CD14-positive monocyte (primary cell): ENCODE measurements around the gene SLC35F3. TPM values are rescaled to one million over a fixed set of nuclear protein-coding genes. Genes with fewer than 3 reads are reported as not detected.

Experiments
- DNase-seq, 3 donors: peaks; one replicate each; pipeline ENCODE4 v3.0.0-alpha.2; 2011 to 2022
- H2AFZ ChIP-seq: 2 replicates; pipeline ENCODE4 v1.6.0; 2012; ENCODE audit warnings: mild to moderate bottlenecking, low read depth, low read length, inconsistent platforms; ENCODE audit not compliant: insufficient read depth, poor library complexity, severe bottlenecking
- H3K27ac ChIP-seq, 2 donors: 1 replicate in 1 of 2; 2 replicates in 1 of 2; pipeline ENCODE4 v1.5.1; 2012 to 2013; ENCODE audit warnings: low read length in 2 of 2, control low read depth in 1 of 2, inconsistent platforms in 1 of 2, low read depth in 1 of 2, mild to moderate bottlenecking in 1 of 2
- H3K27me3 ChIP-seq, 2 donors: one replicate each; pipeline versions ENCODE4 v1.6.0 to v1.6.1; 2011 to 2013; ENCODE audit warnings: low read length in 2 of 2; ENCODE audit not compliant: control insufficient read depth in 2 of 2, insufficient read depth in 2 of 2
- H3K36me3 ChIP-seq, 2 donors: replicated peaks in 1 of 2; 1 replicate in 1 of 2; 2 replicates in 1 of 2; pipeline versions ENCODE4 v1.5.1 to v1.6.1; 2012 to 2013; ENCODE audit warnings: low read length in 2 of 2, control low read depth in 1 of 2, inconsistent platforms in 1 of 2, mild to moderate bottlenecking in 1 of 2; ENCODE audit not compliant: insufficient read depth in 2 of 2, control insufficient read depth in 1 of 2
- H3K4me1 ChIP-seq, 2 donors: 1 replicate in 1 of 2; 2 replicates in 1 of 2; pipeline versions ENCODE4 v1.5.1 to v1.6.1; 2012 to 2013; ENCODE audit warnings: low read length in 2 of 2, control low read depth in 1 of 2, inconsistent platforms in 1 of 2, mild to moderate bottlenecking in 1 of 2, moderate library complexity in 1 of 2; ENCODE audit not compliant: insufficient read depth in 2 of 2, control insufficient read depth in 1 of 2
- H3K4me2 ChIP-seq: replicated peaks from 2 replicates; pipeline ENCODE3; 2012; ENCODE audit warnings: low read length, moderate library complexity, mild to moderate bottlenecking; ENCODE audit not compliant: poor library complexity, severe bottlenecking; ENCODE audit errors: extremely low read depth
- H3K4me3 ChIP-seq, 3 experiments: fragments of 200-600 bp in 1 of 3; sonication (generic) in 1 of 3; replicated peaks in 1 of 3; 1 replicate in 2 of 3; 2 replicates in 1 of 3; pipeline ENCODE4 v1.5.1; 2011 to 2013; ENCODE audit warnings: low read length in 3 of 3, mild to moderate bottlenecking in 3 of 3, control low read depth in 2 of 3, low read depth in 2 of 3, inconsistent platforms in 1 of 3, moderate library complexity in 1 of 3
- H3K79me2 ChIP-seq: 2 replicates; pipeline ENCODE4 v1.6.0; 2012; ENCODE audit warnings: mild to moderate bottlenecking, control low read depth, inconsistent platforms, low read length, moderate library complexity; ENCODE audit not compliant: insufficient read depth
- H3K9ac ChIP-seq: 2 replicates; pipeline ENCODE4 v1.6.0; 2017; ENCODE audit warnings: low read length, mild to moderate bottlenecking; ENCODE audit not compliant: insufficient read depth, poor library complexity, severe bottlenecking
- H3K9me3 ChIP-seq, 2 donors: replicated peaks in 1 of 2; 1 replicate in 1 of 2; 2 replicates in 1 of 2; pipeline versions ENCODE4 v1.5.1 to v1.6.1; 2012 to 2013; ENCODE audit warnings: low read length in 2 of 2, control low read depth in 1 of 2; ENCODE audit not compliant: control insufficient read depth in 1 of 2, insufficient read depth in 1 of 2
- H4K20me1 ChIP-seq: 2 replicates; pipeline ENCODE4 v1.6.0; 2012; ENCODE audit warnings: mild to moderate bottlenecking, low read length, control low read depth, moderate library complexity; ENCODE audit not compliant: insufficient read depth
- H3K27ac Mint-ChIP-seq, 7 donors: one replicate each; pipeline ENCODE4 v1.8.0; 2020; ENCODE audit warnings: mild to moderate bottlenecking in 7 of 7, mixed read lengths in 7 of 7, moderate library complexity in 6 of 7, inconsistent platforms in 2 of 7
- H3K27me3 Mint-ChIP-seq, 3 donors: one replicate each; pipeline ENCODE4 v1.8.0; 2021 to 2022; ENCODE audit warnings: low read depth in 3 of 3, mild to moderate bottlenecking in 3 of 3, mixed read lengths in 3 of 3, moderate library complexity in 3 of 3, inconsistent platforms in 1 of 3
- H3K36me3 Mint-ChIP-seq, 2 donors: one replicate each; pipeline ENCODE4 v1.8.0; 2020; ENCODE audit warnings: mixed read lengths in 2 of 2, inconsistent platforms in 1 of 2, mild to moderate bottlenecking in 1 of 2
- H3K4me1 Mint-ChIP-seq: one replicate; pipeline ENCODE4 v1.8.0; 2020; ENCODE audit warnings: mild to moderate bottlenecking, mixed read lengths
- H3K4me3 Mint-ChIP-seq, 2 donors: one replicate each; pipeline ENCODE4 v1.8.0; 2020; ENCODE audit warnings: mild to moderate bottlenecking in 2 of 2, mixed read lengths in 2 of 2, moderate library complexity in 1 of 2
- H3K9me3 Mint-ChIP-seq, 7 donors: one replicate each; pipeline ENCODE4 v1.8.0; 2020 to 2022; ENCODE audit warnings: mixed read lengths in 7 of 7, mild to moderate bottlenecking in 6 of 7, moderate library complexity in 6 of 7, inconsistent platforms in 2 of 7
- WGBS: methylation state at CpG from one replicate; pipeline ENCODE4 v1.1.5; 2013; ENCODE audit warnings: missing lambda C conversion rate; ENCODE audit not compliant: insufficient coverage; 5-methylcytosine and 5-hydroxymethylcytosine counted together
- intact Hi-C, 2 donors: fragments of 100-400 bp; cut with micrococcal nuclease; formaldehyde crosslinking; loops; one replicate each; pipeline versions ENCODE4 v1.15.0 to v1.15.1; 2023
- polyA plus RNA-seq, 3 donors: library from polyadenylated mRNA; depleted of rRNA in 1 of 3; unstranded in 2 of 3; stranded (reverse) in 1 of 3; fragments of 300-500 nt in 2 of 3; fragments of >200 nt in 1 of 3; fragmentation: Illumina TruSeq in 2 of 3; gene quantifications; 1 replicate in 2 of 3; 2 replicates in 1 of 3; pipeline ENCODE4 v1.2.3, GENCODE V29; 2012 to 2021
- TF ChIP-seq, protein P1 (sequence below): fragments of 200-600 bp; IDR thresholded peaks from one replicate; pipeline ENCODE4 v1.8.0; 2022; ENCODE audit warnings: antibody characterized with exemption, mild to moderate bottlenecking

The SLC35F3 gene
- polyA plus RNA-seq, 3 donors, result 0.17 to 0.78 TPM; not detected in 1

DNA sequence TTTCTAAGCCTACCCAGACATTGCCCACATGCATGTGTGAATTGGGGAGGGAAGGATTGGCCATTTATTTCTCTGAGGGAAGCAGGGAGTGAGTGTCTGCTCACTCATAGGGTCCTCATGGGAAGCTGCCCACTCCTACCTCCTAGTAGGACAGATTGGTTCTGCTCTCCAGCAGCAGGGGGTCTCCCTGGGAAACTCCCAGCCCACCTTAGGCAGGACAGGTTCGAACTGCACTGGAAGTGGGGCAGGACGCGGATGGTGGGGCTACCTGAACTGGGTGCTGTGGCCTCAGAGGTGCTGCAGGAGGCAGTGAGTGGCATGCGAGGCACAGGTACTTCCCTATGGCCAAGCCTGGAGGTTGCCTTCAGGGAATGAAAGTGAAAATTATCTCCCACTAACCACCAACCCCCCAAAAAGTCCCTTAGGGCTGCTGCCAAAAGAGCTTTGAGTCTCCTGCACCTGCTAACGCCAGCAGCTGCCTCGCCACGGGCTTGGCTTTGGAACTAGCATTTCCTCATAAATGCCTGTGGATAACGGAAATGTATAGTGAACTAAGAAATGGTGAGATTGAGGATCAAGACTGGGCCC, 311.7 kb downstream of the SLC35F3 start:
- Histone ChIP-seq H3K27ac (no peak overlapping the region), H3K4me3 (no peak overlapping the region), H3K9ac (no peak overlapping the region), H3K79me2 (no peaks in the 10 kb centered on the region), H2AFZ (no peak overlapping the region), H3K9me3 (no peaks in the 10 kb centered on the region), H3K36me3 (no peaks in the 10 kb centered on the region), H3K4me2 (no peak overlapping the region), H4K20me1 (no peaks in the 10 kb centered on the region), H3K27me3 (peaks cover 5 to 15% of the 10 kb centered on the region in 2 donors), H3K4me1 (peaks cover 23 to 24% of the 10 kb centered on the region in 2 donors)
- peaks cover 0 to under 1% (median 0%) of the 10 kb centered on the region in 7 donors for H3K9me3 Mint-ChIP-seq
- intact Hi-C loops, result no loop called here
- H3K4me1 Mint-ChIP-seq, result peaks cover 23% of the 10 kb centered on the region
- WGBS, result 77% methylated on average over 4 of the region's 8 CpGs
- H3K27me3 Mint-ChIP-seq, result peaks cover 12 to 24% (median 12%) of the 10 kb centered on the region in 3 donors
- H3K27ac Mint-ChIP-seq, result no peak overlapping the region
- no peak for DNase-seq
- H3K36me3 Mint-ChIP-seq, result peaks cover 0 to 2% of the 10 kb centered on the region in 2 donors
- H3K4me3 Mint-ChIP-seq, result peak overlapping the region in 1 of 2 donors; percentile 57
- TF ChIP-seq, protein P1, sequence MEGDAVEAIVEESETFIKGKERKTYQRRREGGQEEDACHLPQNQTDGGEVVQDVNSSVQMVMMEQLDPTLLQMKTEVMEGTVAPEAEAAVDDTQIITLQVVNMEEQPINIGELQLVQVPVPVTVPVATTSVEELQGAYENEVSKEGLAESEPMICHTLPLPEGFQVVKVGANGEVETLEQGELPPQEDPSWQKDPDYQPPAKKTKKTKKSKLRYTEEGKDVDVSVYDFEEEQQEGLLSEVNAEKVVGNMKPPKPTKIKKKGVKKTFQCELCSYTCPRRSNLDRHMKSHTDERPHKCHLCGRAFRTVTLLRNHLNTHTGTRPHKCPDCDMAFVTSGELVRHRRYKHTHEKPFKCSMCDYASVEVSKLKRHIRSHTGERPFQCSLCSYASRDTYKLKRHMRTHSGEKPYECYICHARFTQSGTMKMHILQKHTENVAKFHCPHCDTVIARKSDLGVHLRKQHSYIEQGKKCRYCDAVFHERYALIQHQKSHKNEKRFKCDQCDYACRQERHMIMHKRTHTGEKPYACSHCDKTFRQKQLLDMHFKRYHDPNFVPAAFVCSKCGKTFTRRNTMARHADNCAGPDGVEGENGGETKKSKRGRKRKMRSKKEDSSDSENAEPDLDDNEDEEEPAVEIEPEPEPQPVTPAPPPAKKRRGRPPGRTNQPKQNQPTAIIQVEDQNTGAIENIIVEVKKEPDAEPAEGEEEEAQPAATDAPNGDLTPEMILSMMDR, result no peak

DNA sequence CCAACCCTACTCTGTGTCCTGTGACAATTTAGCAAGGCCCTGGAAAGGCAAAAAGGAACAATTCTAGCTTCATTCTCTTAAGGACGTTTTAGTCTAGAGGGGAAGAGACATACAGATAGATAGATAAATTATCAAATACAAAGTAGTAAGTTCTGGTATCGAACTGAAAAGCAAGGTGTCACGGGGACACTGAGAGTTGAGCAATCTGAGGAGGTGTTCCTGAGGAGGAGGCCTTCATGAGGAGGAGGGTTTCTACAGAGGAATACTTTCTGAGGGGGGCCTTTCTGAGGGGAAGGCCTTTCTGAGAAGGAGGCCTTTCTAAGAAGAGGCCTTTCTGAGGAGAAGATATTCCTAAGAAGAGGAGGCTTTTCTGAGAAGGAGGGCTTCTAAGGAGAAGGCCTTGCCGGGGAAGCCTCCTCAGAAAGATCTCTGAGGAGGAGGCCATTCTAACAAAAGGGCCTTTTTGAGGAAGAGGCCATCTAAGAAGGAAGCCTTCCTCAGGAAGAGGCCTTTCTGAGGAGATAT, 312.9 kb downstream of the SLC35F3 start:
- H3K36me3 ChIP-seq, result no peaks in the 10 kb centered on the region
- peaks cover 23 to 24% of the 10 kb centered on the region in 2 donors for H3K4me1 ChIP-seq
- no peaks in the 10 kb centered on the region for H3K9me3 ChIP-seq
- DNase-seq, result no peak
- H3K9ac ChIP-seq, result no peak overlapping the region
- H3K27me3 ChIP-seq, result peaks cover 5 to 15% of the 10 kb centered on the region in 2 donors
- no peaks in the 10 kb centered on the region for H3K9me3 Mint-ChIP-seq
- no peaks in the 10 kb centered on the region for H4K20me1 ChIP-seq
- intact Hi-C loops, result no loop called here
- H3K27ac ChIP-seq, result no peak overlapping the region
- WGBS, result 71% methylated on average over 1 of the region's 4 CpGs
- H3K79me2 ChIP-seq, result no peaks in the 10 kb centered on the region
- peaks cover 0 to 2% of the 10 kb centered on the region in 2 donors for H3K36me3 Mint-ChIP-seq
- H3K4me3 ChIP-seq, result no peak overlapping the region
- no peak overlapping the region for H2AFZ ChIP-seq
- H3K4me2 ChIP-seq, result no peak overlapping the region
- TF ChIP-seq, protein P1, result no peak
- H3K4me3 Mint-ChIP-seq, result no peak overlapping the region
- H3K4me1 Mint-ChIP-seq, result peaks cover 23% of the 10 kb centered on the region
- H3K27me3 Mint-ChIP-seq, result peaks cover 12 to 24% (median 12%) of the 10 kb centered on the region in 3 donors
- H3K27ac Mint-ChIP-seq, result no peak overlapping the region
